ENCODE results near the gene CCL11.

DNA sequence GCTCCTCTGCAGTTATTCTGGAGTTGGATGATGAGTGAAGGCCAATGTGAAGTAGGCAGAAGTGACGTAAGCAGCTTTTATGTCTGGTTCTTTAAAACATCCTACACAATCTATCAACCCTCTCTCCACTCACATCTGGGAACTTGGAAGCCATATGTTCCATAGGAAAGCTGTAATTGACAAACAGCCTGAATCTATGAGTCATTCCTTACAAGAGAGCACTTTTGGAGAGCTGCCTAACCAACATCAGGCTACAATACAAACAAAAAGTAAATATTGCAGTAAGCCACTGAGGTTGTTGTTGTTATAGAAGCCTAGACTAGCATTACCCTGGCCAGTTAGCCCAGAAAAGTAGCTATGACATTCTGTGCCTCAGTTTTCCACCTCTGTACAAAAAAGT, 9.7 kb upstream of the CCL11 start:
- no peak for TF ChIP-seq TBP (IDR thresholded peaks at IDR 0.05; ENCODE audit: low read depth, low read length)
- TF ChIP-seq POLR2A (IDR thresholded peaks at IDR 0.05; ENCODE audit: control extremely low read depth in 1 of 2, low read depth in 2 of 2, low read length in 2 of 2) = no peak
- TF ChIP-seq YY1 (IDR thresholded peaks at IDR 0.05; ENCODE audit: low read depth, low read length) = no peak
